Stimulated activated CD8-positive, alpha-beta memory T cell treated with anti-CD3 and anti-CD28 coated beads, Interleukin-7, amount 100 ng/mL, for 24 hours (primary cell): ENCODE measurements around the gene IFT25.

Experiments used
- DNase-seq: peaks from one replicate; pipeline ENCODE4 v3.0.0-alpha.2; 2020; ENCODE audit warnings: low read depth

The IFT25 gene

DNA sequence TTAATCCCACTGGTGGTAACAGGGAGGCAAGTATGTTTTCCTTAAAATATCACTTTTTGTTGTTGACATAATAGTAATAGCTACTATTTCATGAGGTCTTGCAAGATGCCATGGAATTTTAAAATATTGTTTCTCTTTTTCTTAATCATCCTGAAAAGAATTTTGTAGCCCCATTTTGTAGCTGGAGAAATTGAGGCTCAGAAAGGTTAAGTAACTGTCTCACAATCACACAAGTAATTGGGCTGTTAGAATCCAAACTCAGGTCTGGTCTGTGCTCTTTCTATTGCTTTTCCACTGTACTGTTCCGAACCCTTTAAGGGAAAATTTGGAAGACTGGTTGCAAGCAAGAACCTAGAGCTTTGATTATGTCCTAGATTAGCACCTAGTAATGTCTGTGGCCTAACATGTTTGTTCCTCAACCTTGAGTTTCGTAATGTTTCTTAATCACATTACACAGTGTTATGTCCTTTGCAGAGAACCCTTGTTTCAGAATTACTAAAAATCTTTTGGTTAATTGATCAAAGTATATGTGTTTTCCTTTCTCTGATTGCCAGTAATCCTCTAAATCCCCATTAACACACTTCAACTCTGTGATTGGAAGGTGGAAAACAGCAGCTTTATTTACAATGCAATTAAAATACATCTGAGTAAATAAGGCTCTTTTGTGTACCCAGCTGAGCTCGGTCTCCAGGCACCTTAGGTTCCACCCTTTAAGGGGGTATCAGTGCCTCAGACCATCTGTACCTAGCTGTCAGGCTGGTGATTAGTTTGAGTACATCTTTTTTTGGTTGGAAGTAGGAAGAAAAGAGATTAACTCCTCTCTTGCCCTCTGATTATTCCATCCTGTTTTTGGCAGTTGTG, 11.0 kb upstream of the IFT25 start:
- DNase-seq: no peak

- no peak for DNase-seq
These were observed 8.6 kb upstream of the IFT25 start for GRCh38 chr1:53954128-53954527.

DNA sequence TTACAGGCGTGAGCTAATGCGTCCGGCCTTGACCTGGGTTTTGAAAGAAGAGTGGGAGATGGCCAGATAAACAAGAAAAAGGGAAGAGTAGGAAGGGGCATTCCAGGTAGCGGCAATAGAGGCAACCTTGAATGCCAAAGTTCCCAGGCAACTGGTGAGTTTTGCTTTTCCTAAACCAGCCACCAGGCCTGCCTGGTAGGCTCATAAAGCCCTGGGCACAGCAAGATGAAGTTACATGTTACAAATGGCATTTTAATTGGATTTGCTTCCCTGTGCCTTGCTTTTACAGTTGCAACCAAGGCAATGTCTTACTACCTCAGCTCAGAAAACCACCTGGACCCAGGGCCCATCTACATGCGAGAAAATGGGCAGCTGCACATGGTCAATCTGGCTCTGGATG, 6.2 kb upstream of the IFT25 start:
- DNase-seq: no peak

DNA sequence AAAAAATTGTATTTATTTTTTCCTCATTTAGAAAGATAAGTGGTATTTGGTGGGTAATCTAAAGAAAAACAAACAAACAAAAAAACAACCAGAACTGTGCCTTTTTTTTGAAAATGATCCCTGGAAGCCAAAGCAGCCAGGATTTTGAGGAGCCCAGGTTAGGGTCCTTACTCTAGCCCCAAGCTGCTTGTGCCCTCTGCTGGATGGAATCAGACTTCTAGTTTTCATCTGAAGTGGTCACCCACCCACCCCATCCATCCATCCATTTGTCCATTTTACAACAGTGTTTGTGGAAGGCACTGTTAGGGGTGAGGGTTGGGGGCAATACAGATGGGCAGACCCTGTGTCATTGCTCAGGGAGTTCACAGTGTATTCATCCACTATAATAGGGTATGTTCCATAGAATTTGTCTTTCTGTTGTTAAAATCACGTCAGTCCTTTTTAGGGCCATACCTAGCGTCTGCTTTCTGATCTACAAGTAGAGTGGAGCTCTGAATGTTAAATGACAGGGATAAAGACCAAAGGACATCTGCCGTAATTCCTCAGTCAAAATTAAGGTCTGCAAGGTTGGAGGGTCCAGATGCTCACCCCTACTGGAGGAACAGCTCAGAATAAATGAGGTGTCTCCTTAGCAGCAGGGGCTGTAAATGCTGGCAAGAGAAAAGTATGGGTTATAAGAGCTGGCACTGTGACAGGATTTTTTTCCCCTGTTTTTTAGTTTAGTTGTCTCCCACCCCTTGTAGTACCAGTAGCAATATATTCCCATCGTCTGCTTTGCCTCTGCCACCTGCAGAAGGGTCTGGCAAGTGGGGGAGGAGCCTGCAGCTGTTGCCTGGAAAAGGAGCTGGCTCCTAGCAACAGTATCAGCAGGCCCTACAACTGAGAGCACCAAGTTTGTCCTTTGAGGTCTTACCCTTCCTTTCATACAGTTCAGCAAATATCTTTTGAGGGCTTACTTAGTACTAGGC, 3.8 kb upstream of the IFT25 start:
- no peak for DNase-seq

DNA sequence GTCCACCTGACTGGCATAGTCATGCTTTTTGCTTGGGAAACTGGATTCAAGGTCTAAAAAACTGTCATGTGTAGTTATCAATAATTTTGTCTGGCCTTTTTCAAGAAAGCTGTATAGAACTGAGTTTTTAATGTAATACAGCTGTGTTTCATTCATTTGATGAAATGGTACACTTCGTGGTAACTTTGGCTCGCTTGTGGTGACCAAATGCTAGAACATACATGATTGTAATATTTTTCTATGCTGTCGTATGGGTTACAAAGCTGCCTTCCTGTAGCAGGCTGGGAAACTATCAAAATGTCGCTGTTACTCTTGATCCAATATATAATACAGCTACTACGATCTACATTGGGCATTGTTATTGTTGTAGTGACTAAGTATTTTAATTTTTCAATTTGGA, 2.8 kb upstream of the IFT25 start:
- no peak for DNase-seq

GRCh38 chr1:53947172-53947907, 1.8 kb upstream of the IFT25 start:
- no peak for DNase-seq

DNA sequence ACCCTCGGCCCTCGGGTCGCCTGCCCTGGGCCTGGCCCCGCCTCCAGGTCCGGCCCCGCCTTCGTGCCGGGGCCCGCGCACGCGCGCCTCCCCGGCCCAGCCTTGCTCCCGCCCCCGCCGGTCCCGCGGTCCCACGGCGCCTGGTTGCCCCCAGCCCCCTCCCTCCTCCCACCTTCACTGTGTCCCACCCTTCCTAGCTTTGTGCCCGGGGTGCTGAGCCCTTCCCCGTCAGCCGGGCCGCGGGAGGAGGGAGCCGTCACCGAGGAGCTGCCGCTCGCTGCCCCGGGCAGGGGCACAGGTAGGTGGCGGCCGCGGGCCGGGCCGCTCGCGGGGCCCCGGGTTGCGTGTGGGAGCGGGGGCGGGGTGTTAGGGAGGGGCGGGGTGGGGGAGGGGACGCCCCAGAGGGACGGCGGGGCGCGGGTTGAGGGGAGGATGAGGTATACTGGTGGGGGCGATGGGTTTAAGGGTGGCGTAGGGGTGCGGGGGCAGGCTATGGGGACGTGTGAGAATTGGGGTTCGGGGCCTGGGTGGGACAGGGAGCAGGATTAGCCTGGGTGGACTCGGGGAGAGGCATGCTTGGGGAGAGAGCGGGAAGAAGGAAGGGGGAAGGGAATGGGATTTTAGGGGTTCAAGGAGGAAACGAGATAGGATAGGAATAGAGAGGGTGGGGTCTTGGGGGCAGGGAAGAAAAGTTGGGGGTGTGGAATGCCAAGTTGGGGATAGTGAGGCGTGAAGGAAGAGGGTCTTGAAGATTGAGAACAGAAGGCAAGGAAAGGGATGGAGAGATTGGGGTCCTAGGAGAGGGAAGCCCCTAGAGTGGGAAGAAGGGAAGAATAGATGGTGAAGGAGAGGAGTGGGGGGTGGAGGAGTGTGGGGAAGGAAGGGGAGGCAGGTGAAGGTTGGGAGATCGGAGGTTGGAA, 1.0 kb upstream of the IFT25 start, which contains the start of gene LRRC42:
TSS of gene LRRC42 (plus strand) at position 99 of the 920 bp plus-strand sequence. CDS start 5,650 bp downstream, outside the sequence.
- no peak for DNase-seq

DNA sequence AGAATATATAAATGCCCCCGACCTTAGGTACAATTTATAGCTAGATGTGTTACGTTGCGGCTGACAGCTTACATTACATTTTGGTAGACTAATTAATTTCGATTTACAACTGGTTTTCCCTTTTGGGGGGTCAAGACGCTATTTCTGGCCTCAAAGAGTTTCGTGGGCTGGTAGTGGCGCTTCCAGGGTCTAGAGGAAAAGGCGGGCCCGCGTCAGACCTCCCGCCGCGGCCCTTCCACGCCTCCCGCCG, 391 bp downstream of the IFT25 start:
- no peak for DNase-seq

- no peak for DNase-seq
These were observed 873 bp downstream of the IFT25 start for GRCh38 chr1:53944469-53945182.

DNA sequence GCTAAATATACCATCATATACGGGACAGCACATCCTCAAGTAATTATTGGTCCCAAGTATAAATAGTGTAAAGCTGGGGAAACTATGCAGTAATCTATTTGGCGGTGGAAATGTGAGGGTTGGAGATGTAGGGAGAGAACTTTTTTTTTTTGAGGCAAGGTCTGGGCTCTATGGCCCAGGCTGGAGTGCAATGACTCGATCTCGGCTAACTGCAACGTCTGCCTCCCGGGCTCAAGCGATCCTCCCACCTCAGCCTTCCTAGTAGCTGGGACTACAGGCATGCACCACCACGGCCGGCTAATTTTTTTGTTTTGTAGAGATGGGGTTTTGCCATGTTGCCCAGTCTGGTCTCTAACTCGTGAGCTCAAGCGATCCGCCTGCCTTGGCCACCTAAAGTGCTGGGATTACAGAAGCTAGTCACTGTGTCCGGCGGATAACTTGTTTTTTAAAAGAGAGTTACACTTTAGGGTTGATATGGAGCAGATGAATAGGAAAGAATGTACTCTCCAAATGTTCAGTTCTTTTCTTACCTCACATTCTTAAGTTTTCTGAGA, 1.9 kb downstream of the IFT25 start:
- no peak for DNase-seq

- DNase-seq: no peak
These were observed 2.4 kb downstream of the IFT25 start for GRCh38 chr1:53943090-53943489.

DNA sequence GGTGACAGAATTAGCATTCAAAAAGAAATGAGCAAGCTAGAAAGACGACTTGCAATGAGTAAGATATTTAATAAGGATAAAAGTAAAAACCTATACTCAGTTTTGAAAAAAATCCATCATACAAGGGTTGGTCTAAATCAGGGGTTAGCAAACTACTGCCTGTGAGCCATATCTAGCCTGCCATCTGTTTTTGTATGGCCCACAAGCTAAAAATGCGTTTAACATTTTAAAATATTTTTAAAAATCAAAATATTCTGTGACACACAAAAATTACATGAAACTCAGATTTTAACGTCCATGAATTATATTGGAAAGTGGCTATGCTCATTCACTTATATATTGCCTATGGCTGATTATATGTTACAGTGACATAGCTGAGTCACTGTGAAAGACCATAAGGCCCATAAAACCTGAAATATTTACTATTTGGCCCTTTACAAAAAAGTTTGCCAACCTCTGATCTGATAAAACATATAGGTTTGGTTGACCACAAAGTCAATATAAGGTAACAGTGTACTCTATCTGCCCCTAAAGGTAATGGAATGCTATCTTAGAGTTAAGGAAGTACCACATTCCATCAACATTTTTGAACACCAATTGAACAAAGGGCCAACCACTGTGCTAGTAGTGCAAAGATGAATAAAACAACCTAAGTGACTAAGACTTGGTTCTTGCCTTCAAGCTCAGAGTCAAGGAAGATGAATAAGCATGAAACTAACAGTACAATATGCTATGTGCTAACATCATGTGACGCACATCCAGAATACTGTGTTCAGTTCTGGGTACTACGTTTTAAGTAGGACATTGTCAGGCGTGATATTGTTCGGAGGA, 3.2 kb downstream of the IFT25 start:
- no peak for DNase-seq

DNA sequence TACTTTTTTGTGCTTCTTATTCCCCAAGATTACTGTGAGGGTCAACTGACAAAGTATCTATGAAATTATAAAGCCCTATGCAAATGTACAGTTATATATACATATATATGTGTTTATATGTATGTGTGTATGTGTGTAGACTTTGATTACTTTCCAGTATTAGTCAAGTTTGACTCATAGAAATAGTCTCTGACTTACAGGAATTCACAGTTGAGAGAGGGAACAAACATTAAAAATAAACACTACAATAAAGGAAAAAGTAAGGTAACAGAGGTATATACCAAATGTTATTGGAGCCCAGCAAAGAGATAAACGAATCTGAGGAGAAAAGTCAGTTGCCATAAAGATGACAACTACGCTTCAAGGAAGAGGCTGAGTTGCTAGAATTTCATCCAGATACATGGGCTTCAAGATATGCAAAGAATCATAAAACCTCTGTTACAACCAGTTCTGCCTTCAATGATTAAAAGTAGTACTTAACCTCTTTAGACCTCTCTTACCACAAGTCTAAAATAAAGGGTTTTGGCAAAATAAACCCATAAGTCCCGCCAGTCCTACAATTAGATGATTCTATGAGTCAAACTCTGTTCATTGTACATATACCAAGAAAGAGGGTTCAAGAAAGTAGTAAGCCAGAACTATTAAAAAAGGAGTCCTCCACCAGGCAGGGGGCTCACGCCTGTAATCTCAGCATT, 7.2 kb downstream of the IFT25 start:
- DNase-seq: no peak

GRCh38 chr1:53936430-53936829, 9.1 kb downstream of the IFT25 start:
- no peak for DNase-seq

DNA sequence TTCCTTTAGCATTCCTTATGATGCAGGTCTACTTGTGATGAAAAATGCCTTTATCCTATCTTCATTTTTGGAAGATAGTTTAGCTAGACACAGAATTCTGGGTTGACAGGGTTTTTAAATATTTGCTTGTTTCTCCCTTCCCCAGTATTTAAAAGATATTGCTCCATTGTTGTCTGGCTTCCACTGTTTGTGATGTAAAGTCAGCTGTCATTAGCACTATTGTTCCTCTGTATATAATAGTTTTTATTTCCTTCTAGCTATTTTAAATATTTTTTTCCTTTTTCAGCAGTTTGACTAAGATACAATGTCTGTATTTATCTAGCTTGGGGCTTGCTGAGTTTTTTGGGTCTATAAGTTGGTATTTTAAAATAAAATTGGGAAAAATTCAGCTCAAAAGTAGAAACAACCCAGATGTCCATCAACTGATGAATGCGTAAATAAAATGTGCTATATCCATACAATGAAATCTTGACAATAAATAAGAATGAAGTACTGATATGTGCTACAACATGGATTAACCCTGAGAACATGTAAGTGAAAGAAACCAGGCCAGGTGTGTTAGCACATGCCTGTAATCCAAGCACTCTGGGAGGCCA, 11.2 kb downstream of the IFT25 start:
- no peak for DNase-seq

DNA sequence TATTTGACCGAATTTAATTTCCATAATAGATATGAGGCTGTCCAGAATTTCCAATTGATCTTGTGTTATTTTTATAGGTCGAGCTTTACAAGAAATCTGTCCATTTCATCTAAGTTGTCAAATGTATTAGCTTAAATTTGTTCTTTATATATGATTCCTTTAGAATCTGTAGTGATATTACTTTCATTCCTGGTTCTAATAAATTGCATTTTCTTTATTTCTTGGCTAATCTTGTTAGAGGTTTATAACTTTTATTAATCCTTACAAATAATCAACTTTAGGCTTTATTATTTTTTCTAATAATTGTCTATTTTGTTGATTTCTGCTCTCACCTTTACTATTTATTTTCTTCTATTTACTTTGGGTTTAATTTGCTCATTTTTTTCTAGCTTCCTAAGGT, 14.0 kb downstream of the IFT25 start:
- DNase-seq: no peak

- DNase-seq: no peak
These were observed 14.6 kb downstream of the IFT25 start for GRCh38 chr1:53930932-53931331.

- DNase-seq: no peak
These were observed 16.1 kb downstream of the IFT25 start for GRCh38 chr1:53929246-53929960.
